HEK293 (cell line): ENCODE results near the gene CDH11.

Experiments
- CTCF ChIP-seq: fragments of 450-650 bp; formaldehyde crosslinking; IDR thresholded peaks from 2 replicates; pipeline ENCODE4 v1.5.1; 2016; ENCODE audit warnings: missing biosample characterization, missing genetic modification characterization
- HOXA7 ChIP-seq: sonication (generic); formaldehyde crosslinking; IDR thresholded peaks from 2 replicates; pipeline ENCODE4 v1.8.1; 2022; ENCODE audit warnings: missing genetic modification reagents, borderline replicate concordance
- MYNN ChIP-seq: fragments of 450-650 bp; formaldehyde crosslinking; IDR thresholded peaks from 2 replicates; pipeline ENCODE4 v1.5.1; 2016; ENCODE audit warnings: missing biosample characterization, missing genetic modification characterization, borderline replicate concordance
- ZNF510 ChIP-seq: fragments of 450-650 bp; formaldehyde crosslinking; IDR thresholded peaks from 2 replicates; pipeline ENCODE4 v1.5.1; 2018; ENCODE audit warnings: mild to moderate bottlenecking, missing genetic modification characterization, missing biosample characterization; ENCODE audit not compliant: insufficient replicate concordance
- TF ChIP-seq, protein P1 (sequence below): fragments of 450-650 bp; formaldehyde crosslinking; IDR thresholded peaks from 2 replicates; pipeline ENCODE4 v1.5.1; 2016; ENCODE audit warnings: missing biosample characterization, missing genetic modification characterization
- TF ChIP-seq, protein P2 (sequence below): fragments of 450-650 bp; formaldehyde crosslinking; IDR thresholded peaks from 2 replicates; pipeline ENCODE4 v1.5.1; 2016; ENCODE audit warnings: missing biosample characterization, missing genetic modification characterization, low read depth
- TF ChIP-seq, protein P3 (sequence below): fragments of 450-650 bp; formaldehyde crosslinking; IDR thresholded peaks from 2 replicates; pipeline ENCODE4 v1.5.1; 2016; ENCODE audit warnings: missing biosample characterization, missing genetic modification characterization

DNA sequence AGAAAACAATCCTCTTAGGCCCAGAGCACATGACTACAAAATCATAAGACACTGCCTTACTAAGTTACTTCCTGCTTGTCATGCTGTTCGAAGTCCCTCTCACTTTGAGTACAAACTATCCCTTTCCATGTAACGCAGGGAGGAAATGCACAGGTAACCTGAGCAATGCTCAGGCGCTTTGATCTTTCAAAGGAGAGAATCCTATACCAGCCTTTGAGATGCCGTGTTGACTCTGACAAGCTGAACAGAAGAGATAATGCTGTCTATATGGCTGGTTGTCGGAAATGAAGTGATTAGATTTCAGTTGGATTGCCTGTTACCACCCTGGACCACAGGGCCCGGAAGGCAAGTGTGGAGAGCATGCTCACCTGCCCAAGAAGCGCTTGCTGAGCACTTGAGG, 75.9 kb downstream of the CDH11 start:
- TF ChIP-seq CTCF (tag by site-specific recombination) (no peak), HOXA7 (CRISPR knock-in tag) (no peak), MYNN (no peak), ZNF510 (no peak)
- TF ChIP-seq, protein P1, sequence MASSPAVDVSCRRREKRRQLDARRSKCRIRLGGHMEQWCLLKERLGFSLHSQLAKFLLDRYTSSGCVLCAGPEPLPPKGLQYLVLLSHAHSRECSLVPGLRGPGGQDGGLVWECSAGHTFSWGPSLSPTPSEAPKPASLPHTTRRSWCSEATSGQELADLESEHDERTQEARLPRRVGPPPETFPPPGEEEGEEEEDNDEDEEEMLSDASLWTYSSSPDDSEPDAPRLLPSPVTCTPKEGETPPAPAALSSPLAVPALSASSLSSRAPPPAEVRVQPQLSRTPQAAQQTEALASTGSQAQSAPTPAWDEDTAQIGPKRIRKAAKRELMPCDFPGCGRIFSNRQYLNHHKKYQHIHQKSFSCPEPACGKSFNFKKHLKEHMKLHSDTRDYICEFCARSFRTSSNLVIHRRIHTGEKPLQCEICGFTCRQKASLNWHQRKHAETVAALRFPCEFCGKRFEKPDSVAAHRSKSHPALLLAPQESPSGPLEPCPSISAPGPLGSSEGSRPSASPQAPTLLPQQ, result no peak
- TF ChIP-seq, protein P2, sequence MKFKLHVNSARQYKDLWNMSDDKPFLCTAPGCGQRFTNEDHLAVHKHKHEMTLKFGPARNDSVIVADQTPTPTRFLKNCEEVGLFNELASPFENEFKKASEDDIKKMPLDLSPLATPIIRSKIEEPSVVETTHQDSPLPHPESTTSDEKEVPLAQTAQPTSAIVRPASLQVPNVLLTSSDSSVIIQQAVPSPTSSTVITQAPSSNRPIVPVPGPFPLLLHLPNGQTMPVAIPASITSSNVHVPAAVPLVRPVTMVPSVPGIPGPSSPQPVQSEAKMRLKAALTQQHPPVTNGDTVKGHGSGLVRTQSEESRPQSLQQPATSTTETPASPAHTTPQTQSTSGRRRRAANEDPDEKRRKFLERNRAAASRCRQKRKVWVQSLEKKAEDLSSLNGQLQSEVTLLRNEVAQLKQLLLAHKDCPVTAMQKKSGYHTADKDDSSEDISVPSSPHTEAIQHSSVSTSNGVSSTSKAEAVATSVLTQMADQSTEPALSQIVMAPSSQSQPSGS (tag by site-specific recombination), result no peak
- TF ChIP-seq, protein P3, sequence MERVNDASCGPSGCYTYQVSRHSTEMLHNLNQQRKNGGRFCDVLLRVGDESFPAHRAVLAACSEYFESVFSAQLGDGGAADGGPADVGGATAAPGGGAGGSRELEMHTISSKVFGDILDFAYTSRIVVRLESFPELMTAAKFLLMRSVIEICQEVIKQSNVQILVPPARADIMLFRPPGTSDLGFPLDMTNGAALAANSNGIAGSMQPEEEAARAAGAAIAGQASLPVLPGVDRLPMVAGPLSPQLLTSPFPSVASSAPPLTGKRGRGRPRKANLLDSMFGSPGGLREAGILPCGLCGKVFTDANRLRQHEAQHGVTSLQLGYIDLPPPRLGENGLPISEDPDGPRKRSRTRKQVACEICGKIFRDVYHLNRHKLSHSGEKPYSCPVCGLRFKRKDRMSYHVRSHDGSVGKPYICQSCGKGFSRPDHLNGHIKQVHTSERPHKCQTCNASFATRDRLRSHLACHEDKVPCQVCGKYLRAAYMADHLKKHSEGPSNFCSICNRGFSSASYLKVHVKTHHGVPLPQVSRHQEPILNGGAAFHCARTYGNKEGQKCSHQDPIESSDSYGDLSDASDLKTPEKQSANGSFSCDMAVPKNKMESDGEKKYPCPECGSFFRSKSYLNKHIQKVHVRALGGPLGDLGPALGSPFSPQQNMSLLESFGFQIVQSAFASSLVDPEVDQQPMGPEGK, result no peak
